DND-41 (cell line): ENCODE measurements around the gene ARHGAP22.
"Not testable (repeated sequence)": the region's sequence is repeated elsewhere in the genome, so short reads cannot be mapped to it uniquely, and the experiment has no call there.

ENCODE experiments used
- ATAC-seq: fragments of 200-7000 bp; cut with Tn5 transposase; 3 replicates; pipeline ENCODE4 v1.9.1; 2021; ENCODE audit warnings: low read depth; ENCODE audit not compliant: insufficient read depth
- DNase-seq: peaks from one replicate; pipeline ENCODE4 v3.0.0-alpha.2; 2020
- H2AFZ ChIP-seq: 2 replicates; pipeline ENCODE4 v1.6.0; 2012; ENCODE audit warnings: low read depth, low read length
- H3K27ac ChIP-seq: 2 replicates; pipeline ENCODE4 v1.5.1; 2012; ENCODE audit warnings: low read length, inconsistent platforms
- H3K27me3 ChIP-seq: fragments of 200-600 bp; sonication (generic); 2 replicates; pipeline ENCODE4 v1.6.0; 2012; ENCODE audit warnings: low read length, mild to moderate bottlenecking, inconsistent platforms; ENCODE audit not compliant: insufficient read depth, poor library complexity
- H3K36me3 ChIP-seq: 2 replicates; pipeline ENCODE4 v1.5.1; 2012; ENCODE audit warnings: low read length, inconsistent platforms; ENCODE audit not compliant: insufficient read depth
- H3K4me1 ChIP-seq: 2 replicates; pipeline ENCODE4 v1.5.1; 2012; ENCODE audit warnings: mild to moderate bottlenecking, low read length; ENCODE audit not compliant: insufficient read depth
- H3K4me2 ChIP-seq: 2 replicates; pipeline ENCODE4 v1.6.0; 2012; ENCODE audit warnings: mild to moderate bottlenecking, moderate library complexity, low read length, inconsistent platforms; ENCODE audit not compliant: insufficient read depth
- H3K4me3 ChIP-seq, 2 experiments: fragments of 200-600 bp in 1 of 2; shearing (Covaris generic) in 1 of 2; 2 replicates each; pipeline ENCODE4 v1.5.1; 2012 to 2016; ENCODE audit warnings: inconsistent platforms in 2 of 2, low read length in 2 of 2, mild to moderate bottlenecking in 2 of 2, low read depth in 1 of 2, moderate library complexity in 1 of 2
- H3K79me2 ChIP-seq: 2 replicates; pipeline ENCODE4 v1.6.0; 2012; ENCODE audit warnings: low read length, inconsistent platforms; ENCODE audit not compliant: insufficient read depth
- H3K9ac ChIP-seq: 2 replicates; pipeline ENCODE4 v1.6.0; 2012; ENCODE audit warnings: low read depth, mild to moderate bottlenecking, inconsistent platforms, low read length, moderate library complexity
- H3K9me3 ChIP-seq: 2 replicates; pipeline ENCODE4 v1.5.1; 2012; ENCODE audit warnings: low read length, moderate library complexity, mild to moderate bottlenecking, inconsistent platforms; ENCODE audit not compliant: insufficient read depth, severe bottlenecking
- H4K20me1 ChIP-seq: 2 replicates; pipeline ENCODE4 v1.6.0; 2012; ENCODE audit warnings: low read length; ENCODE audit not compliant: insufficient read depth
- CTCF ChIP-seq: IDR thresholded peaks from 2 replicates; pipeline ENCODE4 v1.5.1; 2012; ENCODE audit warnings: borderline replicate concordance, low read length, moderate library complexity, mild to moderate bottlenecking; ENCODE audit not compliant: poor library complexity, severe bottlenecking; ENCODE audit errors: extremely low read depth
- EZH2 ChIP-seq: IDR thresholded peaks from 3 replicates; pipeline ENCODE4 v1.6.1; 2012; ENCODE audit warnings: borderline replicate concordance, low read depth, mild to moderate bottlenecking, moderate library complexity, low read length, inconsistent platforms; ENCODE audit not compliant: severe bottlenecking

The ARHGAP22 gene

DNA sequence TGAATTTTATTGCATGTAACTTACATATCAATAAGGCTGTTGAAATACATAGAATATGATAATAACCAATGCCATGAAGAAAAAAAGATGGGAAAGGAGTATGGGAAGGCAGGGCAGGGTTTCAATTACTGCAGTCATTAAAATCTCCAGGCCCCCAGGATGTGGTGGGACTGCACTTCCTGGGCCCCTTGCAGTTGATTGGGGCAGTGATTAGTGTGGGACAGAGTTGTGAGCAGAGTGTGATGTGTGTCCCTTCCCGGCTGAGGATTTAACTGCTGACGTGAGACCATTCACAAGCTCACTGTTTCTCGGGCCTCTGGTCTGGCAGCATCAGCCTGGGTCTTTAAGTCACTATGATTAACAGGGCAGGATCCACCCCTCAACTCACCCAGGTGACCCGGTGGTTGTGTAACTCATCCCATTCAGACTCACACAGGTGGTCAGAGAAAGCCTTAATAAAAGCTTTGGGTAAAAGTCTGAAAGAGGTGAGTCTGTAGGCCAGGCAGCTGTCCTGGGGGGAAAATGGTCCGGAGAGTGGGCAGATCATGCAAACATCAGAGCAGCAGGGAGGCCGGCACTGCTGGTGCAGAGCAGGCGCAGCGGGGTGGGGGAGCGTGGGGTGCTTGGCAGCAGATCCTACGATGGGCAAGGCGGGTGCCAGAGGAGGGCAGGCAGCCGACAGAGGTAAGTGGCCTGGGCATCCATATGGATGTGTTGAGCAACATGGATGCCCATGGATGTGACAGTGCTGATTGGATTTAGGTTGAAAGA is 43.5 kb upstream of the ARHGAP22 start:
- Histone ChIP-seq H3K4me2 (no peak overlapping the region), H3K36me3 (no peaks in the 10 kb centered on the region), H4K20me1 (no peaks in the 10 kb centered on the region), H3K27me3 (peaks cover 5% of the 10 kb centered on the region), H2AFZ (no peak overlapping the region), H3K4me3 (no peak overlapping the region), H3K27ac (no peak overlapping the region), H3K9ac (no peak overlapping the region), H3K4me1 (no peaks in the 10 kb centered on the region), H3K79me2 (no peaks in the 10 kb centered on the region), H3K9me3 (no peaks in the 10 kb centered on the region)
- no peak for TF ChIP-seq CTCF
- no peak for TF ChIP-seq EZH2
- ATAC-seq (peak; percentile 56), DNase-seq (no peak)

DNA sequence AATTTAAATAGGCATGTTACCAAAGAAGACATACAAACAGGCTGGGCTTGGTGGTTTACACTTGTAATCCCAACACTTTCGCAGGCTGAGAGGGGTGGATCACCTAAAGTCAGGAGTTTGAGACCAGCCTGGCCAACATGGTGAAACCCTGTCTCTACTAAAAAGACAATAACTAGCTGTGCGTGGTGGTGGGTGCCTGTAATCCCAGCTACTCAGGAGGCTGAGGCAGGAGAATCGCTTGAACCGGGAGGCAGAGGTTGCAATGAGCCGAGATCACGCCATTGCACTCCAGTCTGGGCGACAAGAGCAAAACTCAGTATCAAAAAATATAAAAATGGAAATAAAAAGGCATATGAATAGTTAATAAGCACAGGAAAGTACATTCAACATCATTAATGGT is 42.2 kb upstream of the ARHGAP22 start:
- not testable (repeated sequence) for H3K36me3 ChIP-seq, H3K4me1 ChIP-seq, H3K27ac ChIP-seq, H3K4me2 ChIP-seq, ATAC-seq, H3K9ac ChIP-seq, H3K27me3 ChIP-seq, DNase-seq, H4K20me1 ChIP-seq, H3K79me2 ChIP-seq, H3K9me3 ChIP-seq, H3K4me3 ChIP-seq, H2AFZ ChIP-seq

DNA sequence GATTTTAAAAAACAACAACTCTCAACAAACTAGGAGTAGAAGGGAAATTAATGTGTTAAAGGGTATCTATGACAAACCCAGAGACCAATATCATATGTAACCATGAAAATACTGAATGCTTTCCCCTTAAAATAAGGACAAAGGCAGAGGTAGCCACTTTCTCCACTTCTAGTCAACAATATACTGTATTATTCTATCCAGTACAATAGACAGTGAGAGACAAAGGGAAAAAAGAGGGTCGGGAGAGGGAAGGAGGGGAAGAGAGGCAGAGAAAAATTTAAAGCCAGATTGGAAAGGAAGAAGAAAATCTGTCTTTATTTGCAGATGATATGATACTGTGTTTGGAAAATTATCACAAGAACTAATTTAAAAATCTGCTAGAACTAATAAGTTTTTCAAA is 40.7 kb upstream of the ARHGAP22 start:
- Histone ChIP-seq H3K27ac (no peak overlapping the region), H3K4me1 (no peaks in the 10 kb centered on the region), H3K27me3 (no peaks in the 10 kb centered on the region), H3K4me3 (no peak overlapping the region), H3K79me2 (no peaks in the 10 kb centered on the region), H2AFZ (no peak overlapping the region), H4K20me1 (no peaks in the 10 kb centered on the region), H3K4me2 (no peak overlapping the region), H3K9me3 (peaks cover 4% of the 10 kb centered on the region), H3K9ac (no peak overlapping the region), H3K36me3 (no peaks in the 10 kb centered on the region)
- TF ChIP-seq CTCF (no peak), EZH2 (no peak)
- ATAC-seq: no peak
- no peak for DNase-seq

- H3K79me2 ChIP-seq, H2AFZ ChIP-seq, H3K4me3 ChIP-seq: not testable (repeated sequence)
These were observed 36.3 kb upstream of the ARHGAP22 start for GRCh38 chr10:48641099-48641690.

More at GRCh38 chr10:48641099-48641690, 36.3 kb upstream of the ARHGAP22 start:
- H3K9me3 ChIP-seq, H3K4me1 ChIP-seq, H3K36me3 ChIP-seq, H3K27ac ChIP-seq, ATAC-seq, H3K4me2 ChIP-seq, H4K20me1 ChIP-seq, H3K9ac ChIP-seq, DNase-seq, H3K27me3 ChIP-seq: not testable (repeated sequence)
